ENCODE measurements around the gene ARF6. TPM values are rescaled to one million over a fixed set of nuclear protein-coding genes. Genes with fewer than 3 reads are reported as not detected.

The ARF6 gene
- polyA plus RNA-seq, 1 donor from 2014 or later = 24.1 TPM

DNA sequence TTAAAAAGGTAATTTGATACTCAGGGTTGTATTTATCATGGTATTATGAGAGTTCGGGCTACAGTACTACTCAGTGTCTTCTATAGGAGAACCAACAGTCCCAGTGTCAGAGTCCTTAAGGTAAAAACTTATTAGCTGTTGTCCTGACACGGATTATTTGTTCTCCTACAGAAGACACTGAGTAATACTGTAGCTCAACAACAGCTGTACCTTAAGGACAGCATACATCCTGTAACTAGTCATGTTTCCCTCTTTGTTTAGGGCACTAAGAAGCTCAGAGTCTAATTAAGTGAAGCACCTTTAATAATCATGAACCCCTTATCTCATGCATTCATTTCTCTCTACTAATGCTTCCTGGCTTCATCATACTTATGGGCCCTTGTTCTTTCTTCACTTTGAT, 33.9 kb downstream of the ARF6 start:
- Histone ChIP-seq H4K20me1 (ENCODE audit: insufficient read depth) (no peaks in the 10 kb centered on the region), H3K9me3 (ENCODE audit: low read length) (no peaks in the 10 kb centered on the region), H3K9me2 (ENCODE audit: insufficient read depth, low read length) (no peaks in the 10 kb centered on the region), H3K4me2 (ENCODE audit: low read length) (no peak overlapping the region), H3K27me3 (ENCODE audit: insufficient read depth, low read depth, low read length) (no peaks in the 10 kb centered on the region), H3K4me3 (ENCODE audit: low read length) (no peak overlapping the region), H3K79me2 (replicated peaks; ENCODE audit: insufficient read depth, low read length) (no peaks in the 10 kb centered on the region), H3K27ac (ENCODE audit: low read length) (no peak overlapping the region), H2AFZ (ENCODE audit: low read depth, low read length) (no peak overlapping the region), H3K36me3 (ENCODE audit: insufficient read depth, low read length) (no peaks in the 10 kb centered on the region), H3K9ac (ENCODE audit: low read length) (no peak overlapping the region), H3F3A (ENCODE audit: insufficient read depth, low read length, poor library complexity, severe bottlenecking) (no peaks in the 10 kb centered on the region)
- TF ChIP-seq RAD21 (conservative IDR thresholded peaks at IDR 0.05) (no peak), MXI1 (conservative IDR thresholded peaks at IDR 0.05; ENCODE audit: poor library complexity, severe bottlenecking) (no peak), TAF1 (IDR thresholded peaks at IDR 0.05; ENCODE audit: low read depth) (no peak), EP300 (conservative IDR thresholded peaks at IDR 0.05; ENCODE audit: poor library complexity, severe bottlenecking) (no peak), SMC3 (conservative IDR thresholded peaks at IDR 0.05; ENCODE audit: poor library complexity) (no peak), POLR2AphosphoS5 (IDR thresholded peaks at IDR 0.05) (no peak), EZH2 (IDR thresholded peaks at IDR 0.05; ENCODE audit: borderline replicate concordance, insufficient read depth, low read length, poor library complexity, severe bottlenecking) (no peak)
- TF ChIP-seq, protein P1, sequence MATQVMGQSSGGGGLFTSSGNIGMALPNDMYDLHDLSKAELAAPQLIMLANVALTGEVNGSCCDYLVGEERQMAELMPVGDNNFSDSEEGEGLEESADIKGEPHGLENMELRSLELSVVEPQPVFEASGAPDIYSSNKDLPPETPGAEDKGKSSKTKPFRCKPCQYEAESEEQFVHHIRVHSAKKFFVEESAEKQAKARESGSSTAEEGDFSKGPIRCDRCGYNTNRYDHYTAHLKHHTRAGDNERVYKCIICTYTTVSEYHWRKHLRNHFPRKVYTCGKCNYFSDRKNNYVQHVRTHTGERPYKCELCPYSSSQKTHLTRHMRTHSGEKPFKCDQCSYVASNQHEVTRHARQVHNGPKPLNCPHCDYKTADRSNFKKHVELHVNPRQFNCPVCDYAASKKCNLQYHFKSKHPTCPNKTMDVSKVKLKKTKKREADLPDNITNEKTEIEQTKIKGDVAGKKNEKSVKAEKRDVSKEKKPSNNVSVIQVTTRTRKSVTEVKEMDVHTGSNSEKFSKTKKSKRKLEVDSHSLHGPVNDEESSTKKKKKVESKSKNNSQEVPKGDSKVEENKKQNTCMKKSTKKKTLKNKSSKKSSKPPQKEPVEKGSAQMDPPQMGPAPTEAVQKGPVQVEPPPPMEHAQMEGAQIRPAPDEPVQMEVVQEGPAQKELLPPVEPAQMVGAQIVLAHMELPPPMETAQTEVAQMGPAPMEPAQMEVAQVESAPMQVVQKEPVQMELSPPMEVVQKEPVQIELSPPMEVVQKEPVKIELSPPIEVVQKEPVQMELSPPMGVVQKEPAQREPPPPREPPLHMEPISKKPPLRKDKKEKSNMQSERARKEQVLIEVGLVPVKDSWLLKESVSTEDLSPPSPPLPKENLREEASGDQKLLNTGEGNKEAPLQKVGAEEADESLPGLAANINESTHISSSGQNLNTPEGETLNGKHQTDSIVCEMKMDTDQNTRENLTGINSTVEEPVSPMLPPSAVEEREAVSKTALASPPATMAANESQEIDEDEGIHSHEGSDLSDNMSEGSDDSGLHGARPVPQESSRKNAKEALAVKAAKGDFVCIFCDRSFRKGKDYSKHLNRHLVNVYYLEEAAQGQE (IDR thresholded peaks at IDR 0.05; ENCODE audit: borderline replicate concordance) = no peak
- TF ChIP-seq, protein P2, sequence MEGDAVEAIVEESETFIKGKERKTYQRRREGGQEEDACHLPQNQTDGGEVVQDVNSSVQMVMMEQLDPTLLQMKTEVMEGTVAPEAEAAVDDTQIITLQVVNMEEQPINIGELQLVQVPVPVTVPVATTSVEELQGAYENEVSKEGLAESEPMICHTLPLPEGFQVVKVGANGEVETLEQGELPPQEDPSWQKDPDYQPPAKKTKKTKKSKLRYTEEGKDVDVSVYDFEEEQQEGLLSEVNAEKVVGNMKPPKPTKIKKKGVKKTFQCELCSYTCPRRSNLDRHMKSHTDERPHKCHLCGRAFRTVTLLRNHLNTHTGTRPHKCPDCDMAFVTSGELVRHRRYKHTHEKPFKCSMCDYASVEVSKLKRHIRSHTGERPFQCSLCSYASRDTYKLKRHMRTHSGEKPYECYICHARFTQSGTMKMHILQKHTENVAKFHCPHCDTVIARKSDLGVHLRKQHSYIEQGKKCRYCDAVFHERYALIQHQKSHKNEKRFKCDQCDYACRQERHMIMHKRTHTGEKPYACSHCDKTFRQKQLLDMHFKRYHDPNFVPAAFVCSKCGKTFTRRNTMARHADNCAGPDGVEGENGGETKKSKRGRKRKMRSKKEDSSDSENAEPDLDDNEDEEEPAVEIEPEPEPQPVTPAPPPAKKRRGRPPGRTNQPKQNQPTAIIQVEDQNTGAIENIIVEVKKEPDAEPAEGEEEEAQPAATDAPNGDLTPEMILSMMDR (IDR thresholded peaks at IDR 0.05; ENCODE audit: poor library complexity, severe bottlenecking) = no peak

DNA sequence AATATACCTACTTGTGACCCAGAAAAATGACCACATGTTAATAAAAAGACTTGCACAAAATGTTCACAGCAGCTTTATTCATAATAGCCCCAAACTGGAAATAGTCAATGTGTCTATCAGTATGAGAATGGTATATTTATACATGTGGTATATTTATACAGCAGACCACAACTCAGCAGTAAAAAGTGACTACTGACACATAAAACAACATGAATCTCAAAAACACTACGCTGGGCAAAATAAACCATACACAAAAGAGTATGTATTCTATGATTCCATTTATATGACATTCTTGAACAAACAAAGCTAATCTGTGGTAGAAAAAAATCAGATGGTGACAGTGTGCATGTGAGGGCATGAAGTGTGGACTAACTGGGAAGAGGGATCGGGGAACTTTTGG, 35.1 kb downstream of the ARF6 start:
- Histone ChIP-seq H3K27me3 (ENCODE audit: insufficient read depth, low read depth, low read length) (no peaks in the 10 kb centered on the region), H2AFZ (ENCODE audit: low read depth, low read length) (no peak overlapping the region), H3K4me2 (ENCODE audit: low read length) (no peak overlapping the region), H3K9ac (ENCODE audit: low read length) (no peak overlapping the region), H3K9me2 (ENCODE audit: insufficient read depth, low read length) (no peaks in the 10 kb centered on the region), H3K27ac (ENCODE audit: low read length) (no peak overlapping the region), H3K9me3 (ENCODE audit: low read length) (no peaks in the 10 kb centered on the region), H3F3A (ENCODE audit: insufficient read depth, low read length, poor library complexity, severe bottlenecking) (no peaks in the 10 kb centered on the region), H3K4me3 (ENCODE audit: low read length) (no peak overlapping the region), H3K79me2 (replicated peaks; ENCODE audit: insufficient read depth, low read length) (no peaks in the 10 kb centered on the region), H4K20me1 (ENCODE audit: insufficient read depth) (no peaks in the 10 kb centered on the region), H3K36me3 (ENCODE audit: insufficient read depth, low read length) (no peaks in the 10 kb centered on the region)
- TF ChIP-seq RAD21 (conservative IDR thresholded peaks at IDR 0.05) = no peak
- TF ChIP-seq MXI1 (conservative IDR thresholded peaks at IDR 0.05; ENCODE audit: poor library complexity, severe bottlenecking) = no peak
- TF ChIP-seq, protein P2 (IDR thresholded peaks at IDR 0.05; ENCODE audit: poor library complexity, severe bottlenecking) = no peak
- TF ChIP-seq, protein P1 (IDR thresholded peaks at IDR 0.05; ENCODE audit: borderline replicate concordance) = no peak
- no peak for TF ChIP-seq POLR2AphosphoS5 (IDR thresholded peaks at IDR 0.05)
- no peak for TF ChIP-seq TAF1 (IDR thresholded peaks at IDR 0.05; ENCODE audit: low read depth)
- TF ChIP-seq SMC3 (conservative IDR thresholded peaks at IDR 0.05; ENCODE audit: poor library complexity) = no peak
- no peak for TF ChIP-seq EP300 (conservative IDR thresholded peaks at IDR 0.05; ENCODE audit: poor library complexity, severe bottlenecking)
- TF ChIP-seq EZH2 (IDR thresholded peaks at IDR 0.05; ENCODE audit: borderline replicate concordance, insufficient read depth, low read length, poor library complexity, severe bottlenecking) = no peak
